Tibial artery (tissue), 4 donors: Measurements from ENCODE around the gene COPZ2.

Experiments used
- DNase-seq, 2 donors: peaks; one replicate each; pipeline ENCODE4 v3.0.0-alpha.2; 2019
- H3K27ac ChIP-seq, 2 donors: fragments of 200-600 bp; sonication (generic) in 1 of 2; 1 replicate in 1 of 2; 2 replicates in 1 of 2; pipeline ENCODE4 v1.5.1; 2018 to 2019; ENCODE audit warnings: mild to moderate bottlenecking in 1 of 2
- H3K27me3 ChIP-seq, 2 donors: fragments of 200-600 bp; sonication (generic) in 1 of 2; one replicate each; pipeline versions ENCODE4 v1.5.1 to v1.6.0; 2016 to 2019
- H3K36me3 ChIP-seq, 3 donors: fragments of 200-600 bp; sonication (generic) in 2 of 3; one replicate each; pipeline ENCODE4 v1.5.1; 2016 to 2019; ENCODE audit warnings: mild to moderate bottlenecking in 2 of 3
- H3K4me1 ChIP-seq, 4 donors: fragments of 200-600 bp; sonication (generic) in 2 of 4; 1 replicate in 3 of 4; 2 replicates in 1 of 4; pipeline ENCODE4 v1.5.1; 2016 to 2019
- H3K4me3 ChIP-seq, 2 donors: fragments of 200-600 bp; sonication (generic) in 1 of 2; 1 replicate in 1 of 2; 2 replicates in 1 of 2; pipeline ENCODE4 v1.5.1; 2018 to 2019; ENCODE audit warnings: mild to moderate bottlenecking in 2 of 2
- H3K9me3 ChIP-seq, 3 donors: fragments of 200-600 bp; sonication (generic) in 1 of 3; one replicate each; pipeline ENCODE4 v1.5.1; 2016 to 2019
- CTCF ChIP-seq, 2 experiments: fragments of 200-600 bp in 1 of 2; fragments of 450-650 bp in 1 of 2; IDR thresholded peaks; one replicate each; pipeline ENCODE4 v1.5.1; 2017 to 2019; ENCODE audit warnings: antibody characterized with exemption in 2 of 2, mild to moderate bottlenecking in 1 of 2, moderate library complexity in 1 of 2
- intact Hi-C: fragments of 100-400 bp; cut with DNase I; formaldehyde crosslinking; loops from one replicate; pipeline ENCODE4 v1.15.0; 2023; ENCODE audit warnings: low total_unique reads

Gene COPZ2

GRCh38 chr17:47994724-47995123, 42.9 kb downstream of the COPZ2 start:
- no peaks in the 10 kb centered on the region for H3K36me3 ChIP-seq
- no peak overlapping the region for H3K4me3 ChIP-seq
- H3K4me1 ChIP-seq, result no peaks in the 10 kb centered on the region
- H3K27ac ChIP-seq, result no peak overlapping the region
- no peak for DNase-seq
- no peaks in the 10 kb centered on the region for H3K9me3 ChIP-seq
- no peak for TF ChIP-seq CTCF (IDR thresholded peaks at IDR 0.05)
- intact Hi-C loops, result no loop called here
- H3K27me3 ChIP-seq, result peaks cover 0 to 45% of the 10 kb centered on the region in 2 donors

GRCh38 chr17:47993964-47994363, 43.6 kb downstream of the COPZ2 start:
- intact Hi-C loops, result no loop called here
- DNase-seq, result no peak
- H3K27ac ChIP-seq, result no peak overlapping the region

GRCh38 chr17:47993031-47993564, 44.5 kb downstream of the COPZ2 start:
- TF ChIP-seq CTCF (IDR thresholded peaks at IDR 0.05), result no peak
- peaks cover 0 to 43% of the 10 kb centered on the region in 2 donors for H3K27me3 ChIP-seq
- H3K9me3 ChIP-seq, result no peaks in the 10 kb centered on the region
- no peaks in the 10 kb centered on the region for H3K36me3 ChIP-seq
- intact Hi-C loops, result no loop called here
- DNase-seq, result no peak
- no peaks in the 10 kb centered on the region for H3K4me1 ChIP-seq
- no peak overlapping the region for H3K4me3 ChIP-seq
- H3K27ac ChIP-seq, result no peak overlapping the region

More at GRCh38 chr17:47993964-47994363, 43.6 kb downstream of the COPZ2 start:
- Histone ChIP-seq H3K9me3 (no peaks in the 10 kb centered on the region), H3K27me3 (peaks cover 0 to 45% of the 10 kb centered on the region in 2 donors), H3K4me1 (no peaks in the 10 kb centered on the region), H3K36me3 (no peaks in the 10 kb centered on the region), H3K4me3 (no peak overlapping the region)
- no peak for TF ChIP-seq CTCF (IDR thresholded peaks at IDR 0.05)

GRCh38 chr17:47992216-47992615, 45.4 kb downstream of the COPZ2 start:
- no peak for DNase-seq
- no peaks in the 10 kb centered on the region for H3K36me3 ChIP-seq
- H3K4me1 ChIP-seq, result no peaks in the 10 kb centered on the region
- intact Hi-C loops, result no loop called here
- TF ChIP-seq CTCF (IDR thresholded peaks at IDR 0.05), result no peak
- peaks cover 0 to 37% of the 10 kb centered on the region in 2 donors for H3K27me3 ChIP-seq
- no peak overlapping the region for H3K4me3 ChIP-seq
- no peak overlapping the region for H3K27ac ChIP-seq
- H3K9me3 ChIP-seq, result no peaks in the 10 kb centered on the region

GRCh38 chr17:47990962-47991731, 46.5 kb downstream of the COPZ2 start:
- Histone ChIP-seq H3K36me3 (no peaks in the 10 kb centered on the region), H3K27ac (no peak overlapping the region), H3K9me3 (no peaks in the 10 kb centered on the region), H3K4me1 (no peaks in the 10 kb centered on the region), H3K27me3 (peaks cover 0 to 29% of the 10 kb centered on the region in 2 donors), H3K4me3 (no peak overlapping the region)
- no peak for TF ChIP-seq CTCF (IDR thresholded peaks at IDR 0.05)
- intact Hi-C loops, result no loop called here
- DNase-seq, result no peak
